ENCODE results near the gene PRDX2.

DNA sequence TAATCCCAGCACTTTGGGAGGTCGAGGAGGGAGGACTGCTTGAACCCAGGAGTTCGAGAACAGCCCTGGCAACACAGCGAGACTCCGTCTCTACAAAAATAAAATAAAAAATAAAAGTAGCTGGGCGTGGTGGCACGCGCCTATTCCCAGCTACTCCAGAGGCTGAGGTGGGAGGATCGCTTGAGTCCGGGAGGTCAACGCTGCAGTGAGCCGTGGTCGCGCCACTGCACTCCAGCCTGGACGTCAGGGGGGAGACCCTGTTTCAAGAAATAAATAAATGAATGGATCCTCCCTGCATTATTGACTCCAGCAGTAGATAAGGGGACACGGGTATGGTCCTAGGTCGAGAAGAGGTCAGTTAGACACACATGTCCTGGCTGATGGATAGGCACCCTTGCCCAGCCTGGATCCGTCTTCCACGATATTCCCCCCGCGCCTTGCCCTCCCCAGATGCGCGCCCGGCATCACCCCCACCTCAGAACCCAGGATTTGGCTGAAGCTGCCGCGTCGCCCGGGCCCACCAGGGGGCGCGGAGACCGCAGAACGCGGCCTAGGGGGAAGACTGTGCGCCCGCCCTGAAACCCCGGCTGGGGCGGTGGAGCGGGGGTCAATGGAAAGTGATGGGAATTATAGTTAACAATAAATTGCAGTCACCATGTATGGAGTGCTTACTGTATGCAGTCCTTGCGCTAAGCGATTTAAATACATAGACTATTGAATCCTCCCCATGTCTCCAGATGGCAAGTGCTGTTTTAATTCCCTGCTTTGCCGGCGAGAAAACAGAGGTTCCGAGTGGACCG is 24.2 kb downstream of the PRDX2 start:
- no peak for TF ChIP-seq ZNF274 (IDR thresholded peaks at IDR 0.05; ENCODE audit: low read depth, low read length)
- TF ChIP-seq YY1 (IDR thresholded peaks at IDR 0.05; ENCODE audit: insufficient read depth, insufficient read length), result no peak

Measured in NT2/D1 (cell line).